ENCODE measurements around the gene TMEM178B. TPM values are rescaled to one million over a fixed set of nuclear protein-coding genes. Genes with fewer than 3 reads are reported as not detected.

The TMEM178B gene
- polyA plus RNA-seq, 4 donors, result 0.30 to 0.69 TPM; not detected in 2

GRCh38 chr7:141515941-141516340 lies 442.1 kb downstream of the TMEM178B start:
- Histone ChIP-seq H3K4me3 (ENCODE audit: low read depth in 1 of 3, low read length in 3 of 3) (no peak overlapping the region), H3K27ac (ENCODE audit: low read depth in 1 of 3, low read length in 2 of 3) (no peak overlapping the region), H3K4me1 (ENCODE audit: control insufficient read depth in 3 of 3, insufficient read depth in 2 of 3, low read depth in 1 of 3, low read length in 2 of 3) (peaks cover 0 to 6% (median 0%) of the 10 kb centered on the region in 3 donors), H3K27me3 (ENCODE audit: control insufficient read depth in 3 of 3, insufficient read depth in 3 of 3, low read length in 3 of 3) (peaks cover 0 to 24% (median 14%) of the 10 kb centered on the region in 3 donors), H3K36me3 (ENCODE audit: control insufficient read depth in 3 of 3, insufficient read depth in 2 of 3, low read depth in 1 of 3, low read length in 3 of 3) (no peaks in the 10 kb centered on the region), H3K9me3 (ENCODE audit: control insufficient read depth in 2 of 2, insufficient read depth in 1 of 2, low read depth in 1 of 2, low read length in 1 of 2) (no peaks in the 10 kb centered on the region)
- DNase-seq, result no peak
- no peak for FAIRE-seq
- 65 to 75% (median 72%) methylated on average over 4 of the region's 4 CpGs for WGBS, 3 donors

GRCh38 chr7:141519623-141520022 lies 445.8 kb downstream of the TMEM178B start:
- WGBS, 3 donors, result 80 to 88% (median 81%) methylated on average over 4 of the region's 4 CpGs

GRCh38 chr7:141522657-141523342 lies 448.9 kb downstream of the TMEM178B start:
- H3K36me3 ChIP-seq (ENCODE audit: control insufficient read depth in 3 of 3, insufficient read depth in 2 of 3, low read depth in 1 of 3, low read length in 3 of 3), result no peaks in the 10 kb centered on the region
- no peak overlapping the region for H3K27ac ChIP-seq (ENCODE audit: low read depth in 1 of 3, low read length in 2 of 3)
- H3K9me3 ChIP-seq (ENCODE audit: control insufficient read depth in 2 of 2, insufficient read depth in 1 of 2, low read depth in 1 of 2, low read length in 1 of 2), result no peaks in the 10 kb centered on the region
- FAIRE-seq, result no peak
- WGBS, 3 donors, result 79 to 85% (median 82%) methylated on average over 3 of the region's 3 CpGs
- no peak overlapping the region for H3K4me3 ChIP-seq (ENCODE audit: low read depth in 1 of 3, low read length in 3 of 3)
- H3K27me3 ChIP-seq (ENCODE audit: control insufficient read depth in 3 of 3, insufficient read depth in 3 of 3, low read length in 3 of 3), result no peaks in the 10 kb centered on the region
- DNase-seq, result no peak
- H3K4me1 ChIP-seq (ENCODE audit: control insufficient read depth in 3 of 3, insufficient read depth in 2 of 3, low read depth in 1 of 3, low read length in 2 of 3), result no peaks in the 10 kb centered on the region

More at GRCh38 chr7:141519623-141520022, 445.8 kb downstream of the TMEM178B start:
- no peak for FAIRE-seq
- no peak for DNase-seq
- Histone ChIP-seq H3K27me3 (ENCODE audit: control insufficient read depth in 3 of 3, insufficient read depth in 3 of 3, low read length in 3 of 3) (peaks cover 0 to 2% (median 0%) of the 10 kb centered on the region in 3 donors), H3K4me3 (ENCODE audit: low read depth in 1 of 3, low read length in 3 of 3) (no peak overlapping the region), H3K4me1 (ENCODE audit: control insufficient read depth in 3 of 3, insufficient read depth in 2 of 3, low read depth in 1 of 3, low read length in 2 of 3) (no peaks in the 10 kb centered on the region), H3K27ac (ENCODE audit: low read depth in 1 of 3, low read length in 2 of 3) (no peak overlapping the region), H3K36me3 (ENCODE audit: control insufficient read depth in 3 of 3, insufficient read depth in 2 of 3, low read depth in 1 of 3, low read length in 3 of 3) (no peaks in the 10 kb centered on the region), H3K9me3 (ENCODE audit: control insufficient read depth in 2 of 2, insufficient read depth in 1 of 2, low read depth in 1 of 2, low read length in 1 of 2) (no peaks in the 10 kb centered on the region)

GRCh38 chr7:141525973-141526514 lies 452.2 kb downstream of the TMEM178B start:
- DNase-seq, result no peak
- Histone ChIP-seq H3K9me3 (ENCODE audit: control insufficient read depth in 2 of 2, insufficient read depth in 1 of 2, low read depth in 1 of 2, low read length in 1 of 2) (no peaks in the 10 kb centered on the region), H3K4me1 (ENCODE audit: control insufficient read depth in 3 of 3, insufficient read depth in 2 of 3, low read depth in 1 of 3, low read length in 2 of 3) (no peaks in the 10 kb centered on the region), H3K27ac (ENCODE audit: low read depth in 1 of 3, low read length in 2 of 3) (no peak overlapping the region), H3K4me3 (ENCODE audit: low read depth in 1 of 3, low read length in 3 of 3) (no peak overlapping the region), H3K36me3 (ENCODE audit: control insufficient read depth in 3 of 3, insufficient read depth in 2 of 3, low read depth in 1 of 3, low read length in 3 of 3) (no peaks in the 10 kb centered on the region), H3K27me3 (ENCODE audit: control insufficient read depth in 3 of 3, insufficient read depth in 3 of 3, low read length in 3 of 3) (peaks cover 0 to 2% (median 0%) of the 10 kb centered on the region in 3 donors)
- FAIRE-seq, result no peak

- H3K27me3 ChIP-seq (ENCODE audit: control insufficient read depth in 3 of 3, insufficient read depth in 3 of 3, low read length in 3 of 3), result peaks cover 0 to 2% (median 0%) of the 10 kb centered on the region in 3 donors
- H3K4me1 ChIP-seq (ENCODE audit: control insufficient read depth in 3 of 3, insufficient read depth in 2 of 3, low read depth in 1 of 3, low read length in 2 of 3), result no peaks in the 10 kb centered on the region
- no peaks in the 10 kb centered on the region for H3K9me3 ChIP-seq (ENCODE audit: control insufficient read depth in 2 of 2, insufficient read depth in 1 of 2, low read depth in 1 of 2, low read length in 1 of 2)
- H3K36me3 ChIP-seq (ENCODE audit: control insufficient read depth in 3 of 3, insufficient read depth in 2 of 3, low read depth in 1 of 3, low read length in 3 of 3), result no peaks in the 10 kb centered on the region
- WGBS, 3 donors, result 90 to 93% (median 93%) methylated on average over 4 of the region's 4 CpGs
- FAIRE-seq (no peak), DNase-seq (no peak)
- H3K27ac ChIP-seq (ENCODE audit: low read depth in 1 of 3, low read length in 2 of 3), result no peak overlapping the region
- no peak overlapping the region for H3K4me3 ChIP-seq (ENCODE audit: low read depth in 1 of 3, low read length in 3 of 3)
Observed at GRCh38 chr7:141527076-141527475, 453.2 kb downstream of the TMEM178B start.

- Histone ChIP-seq H3K27me3 (ENCODE audit: control insufficient read depth in 3 of 3, insufficient read depth in 3 of 3, low read length in 3 of 3) (peaks cover 0 to 2% (median 0%) of the 10 kb centered on the region in 3 donors), H3K4me1 (ENCODE audit: control insufficient read depth in 3 of 3, insufficient read depth in 2 of 3, low read depth in 1 of 3, low read length in 2 of 3) (no peaks in the 10 kb centered on the region), H3K9me3 (ENCODE audit: control insufficient read depth in 2 of 2, insufficient read depth in 1 of 2, low read depth in 1 of 2, low read length in 1 of 2) (no peaks in the 10 kb centered on the region), H3K36me3 (ENCODE audit: control insufficient read depth in 3 of 3, insufficient read depth in 2 of 3, low read depth in 1 of 3, low read length in 3 of 3) (no peaks in the 10 kb centered on the region), H3K27ac (ENCODE audit: low read depth in 1 of 3, low read length in 2 of 3) (no peak overlapping the region), H3K4me3 (ENCODE audit: low read depth in 1 of 3, low read length in 3 of 3) (no peak overlapping the region)
- DNase-seq (no peak), FAIRE-seq (no peak)
- WGBS, 3 donors, result 88 to 96% (median 89%) methylated on average over 3 of the region's 3 CpGs
Observed at GRCh38 chr7:141528399-141528798, 454.5 kb downstream of the TMEM178B start.

Other genes with a start within 250 kb of the TMEM178B start
- gene BRAF, start 149.1 kb upstream of the TMEM178B start, polyA plus RNA-seq, result 10 to 100 TPM in 1 of 4 donors, 1 to 10 TPM in 3; 1.6 to 27.2 (median 4.3) TPM
- gene MRPS33, start 59.1 kb upstream of the TMEM178B start, polyA plus RNA-seq, result 100 to 1,000 TPM in 2 of 4 donors, 10 to 100 TPM in 2; 82.1 to 119 (median 104) TPM